ENCODE data around the gene CCL25.
"Not testable (repeated sequence)": the region's sequence is repeated elsewhere in the genome, so short reads cannot be mapped to it uniquely, and the experiment has no call there.

The CCL25 gene

GRCh38 chr19:8028951-8029491 is 23.5 kb upstream of the CCL25 start:
- peaks cover 3% of the 10 kb centered on the region for H3K4me1 ChIP-seq (ENCODE audit: control insufficient read depth, insufficient read depth, low read length, unreplicated experiment)
- no peak overlapping the region for H3K27ac ChIP-seq (ENCODE audit: low read depth, low read length)

GRCh38 chr19:8030960-8031359 is 21.6 kb upstream of the CCL25 start:
- no peaks in the 10 kb centered on the region for H3K36me3 ChIP-seq (ENCODE audit: insufficient read depth, low read length)
- no peaks in the 10 kb centered on the region for H3K27me3 ChIP-seq (ENCODE audit: insufficient read depth, low read length)
- H2AFZ ChIP-seq (ENCODE audit: low read length, unreplicated experiment): no peak overlapping the region
- H3K4me3 ChIP-seq (ENCODE audit: low read depth, low read length): no peak overlapping the region
- H3K79me2 ChIP-seq (ENCODE audit: control insufficient read depth, insufficient read depth, low read length, unreplicated experiment): no peaks in the 10 kb centered on the region
- H3K27ac ChIP-seq (ENCODE audit: low read depth, low read length): no peak overlapping the region
- H3K4me1 ChIP-seq (ENCODE audit: control insufficient read depth, insufficient read depth, low read length, unreplicated experiment): peaks cover 3% of the 10 kb centered on the region

More at GRCh38 chr19:8028951-8029491, 23.5 kb upstream of the CCL25 start:
- Histone ChIP-seq H3K79me2 (ENCODE audit: control insufficient read depth, insufficient read depth, low read length, unreplicated experiment) (no peaks in the 10 kb centered on the region), H2AFZ (ENCODE audit: low read length, unreplicated experiment) (no peak overlapping the region), H3K27me3 (ENCODE audit: insufficient read depth, low read length) (no peaks in the 10 kb centered on the region), H3K4me3 (ENCODE audit: low read depth, low read length) (no peak overlapping the region), H3K36me3 (ENCODE audit: insufficient read depth, low read length) (no peaks in the 10 kb centered on the region)

GRCh38 chr19:8033287-8034177 is 19.0 kb upstream of the CCL25 start:
- H2AFZ ChIP-seq (ENCODE audit: low read length, unreplicated experiment); H3K27ac ChIP-seq (ENCODE audit: low read depth, low read length); H3K4me1 ChIP-seq (ENCODE audit: control insufficient read depth, insufficient read depth, low read length, unreplicated experiment); H3K36me3 ChIP-seq (ENCODE audit: insufficient read depth, low read length); H3K27me3 ChIP-seq (ENCODE audit: insufficient read depth, low read length); H3K4me3 ChIP-seq (ENCODE audit: low read depth, low read length); H3K79me2 ChIP-seq (ENCODE audit: control insufficient read depth, insufficient read depth, low read length, unreplicated experiment): not testable (repeated sequence)

- Histone ChIP-seq H3K27me3 (ENCODE audit: insufficient read depth, low read length) (no peaks in the 10 kb centered on the region), H3K4me3 (ENCODE audit: low read depth, low read length) (no peak overlapping the region), H3K79me2 (ENCODE audit: control insufficient read depth, insufficient read depth, low read length, unreplicated experiment) (no peaks in the 10 kb centered on the region), H2AFZ (ENCODE audit: low read length, unreplicated experiment) (no peak overlapping the region), H3K36me3 (ENCODE audit: insufficient read depth, low read length) (no peaks in the 10 kb centered on the region), H3K4me1 (ENCODE audit: control insufficient read depth, insufficient read depth, low read length, unreplicated experiment) (no peaks in the 10 kb centered on the region), H3K27ac (ENCODE audit: low read depth, low read length) (no peak overlapping the region)
Measured at GRCh38 chr19:8034178-8034525, 18.4 kb upstream of the CCL25 start.

- Histone ChIP-seq H2AFZ (ENCODE audit: low read length, unreplicated experiment) (no peak overlapping the region), H3K79me2 (ENCODE audit: control insufficient read depth, insufficient read depth, low read length, unreplicated experiment) (no peaks in the 10 kb centered on the region), H3K36me3 (ENCODE audit: insufficient read depth, low read length) (no peaks in the 10 kb centered on the region), H3K4me1 (ENCODE audit: control insufficient read depth, insufficient read depth, low read length, unreplicated experiment) (no peaks in the 10 kb centered on the region), H3K4me3 (ENCODE audit: low read depth, low read length) (no peak overlapping the region), H3K27me3 (ENCODE audit: insufficient read depth, low read length) (no peaks in the 10 kb centered on the region), H3K27ac (ENCODE audit: low read depth, low read length) (no peak overlapping the region)
Measured at GRCh38 chr19:8036434-8037099, 16.0 kb upstream of the CCL25 start.

GRCh38 chr19:8038815-8039214 is 13.7 kb upstream of the CCL25 start:
- no peak overlapping the region for H2AFZ ChIP-seq (ENCODE audit: low read length, unreplicated experiment)
- H3K36me3 ChIP-seq (ENCODE audit: insufficient read depth, low read length): no peaks in the 10 kb centered on the region
- H3K4me1 ChIP-seq (ENCODE audit: control insufficient read depth, insufficient read depth, low read length, unreplicated experiment): no peaks in the 10 kb centered on the region
- no peaks in the 10 kb centered on the region for H3K27me3 ChIP-seq (ENCODE audit: insufficient read depth, low read length)
- no peak overlapping the region for H3K4me3 ChIP-seq (ENCODE audit: low read depth, low read length)
- no peak overlapping the region for H3K27ac ChIP-seq (ENCODE audit: low read depth, low read length)
- no peaks in the 10 kb centered on the region for H3K79me2 ChIP-seq (ENCODE audit: control insufficient read depth, insufficient read depth, low read length, unreplicated experiment)

- Histone ChIP-seq H3K27me3 (ENCODE audit: insufficient read depth, low read length) (no peaks in the 10 kb centered on the region), H2AFZ (ENCODE audit: low read length, unreplicated experiment) (no peak overlapping the region), H3K4me1 (ENCODE audit: control insufficient read depth, insufficient read depth, low read length, unreplicated experiment) (no peaks in the 10 kb centered on the region), H3K27ac (ENCODE audit: low read depth, low read length) (no peak overlapping the region), H3K79me2 (ENCODE audit: control insufficient read depth, insufficient read depth, low read length, unreplicated experiment) (no peaks in the 10 kb centered on the region), H3K4me3 (ENCODE audit: low read depth, low read length) (no peak overlapping the region), H3K36me3 (ENCODE audit: insufficient read depth, low read length) (no peaks in the 10 kb centered on the region)
Measured at GRCh38 chr19:8039231-8039630, 13.3 kb upstream of the CCL25 start.

GRCh38 chr19:8041531-8041931 is 11.0 kb upstream of the CCL25 start:
- H3K36me3 ChIP-seq (ENCODE audit: insufficient read depth, low read length): no peaks in the 10 kb centered on the region
- H2AFZ ChIP-seq (ENCODE audit: low read length, unreplicated experiment): no peak overlapping the region
- H3K27me3 ChIP-seq (ENCODE audit: insufficient read depth, low read length): no peaks in the 10 kb centered on the region
- H3K4me3 ChIP-seq (ENCODE audit: low read depth, low read length): no peak overlapping the region
- no peaks in the 10 kb centered on the region for H3K4me1 ChIP-seq (ENCODE audit: control insufficient read depth, insufficient read depth, low read length, unreplicated experiment)
- no peak overlapping the region for H3K27ac ChIP-seq (ENCODE audit: low read depth, low read length)
- H3K79me2 ChIP-seq (ENCODE audit: control insufficient read depth, insufficient read depth, low read length, unreplicated experiment): no peaks in the 10 kb centered on the region

GRCh38 chr19:8042900-8043299 is 9.7 kb upstream of the CCL25 start:
- no peak overlapping the region for H2AFZ ChIP-seq (ENCODE audit: low read length, unreplicated experiment)
- no peaks in the 10 kb centered on the region for H3K36me3 ChIP-seq (ENCODE audit: insufficient read depth, low read length)
- no peaks in the 10 kb centered on the region for H3K27me3 ChIP-seq (ENCODE audit: insufficient read depth, low read length)
- H3K79me2 ChIP-seq (ENCODE audit: control insufficient read depth, insufficient read depth, low read length, unreplicated experiment): no peaks in the 10 kb centered on the region
- no peaks in the 10 kb centered on the region for H3K4me1 ChIP-seq (ENCODE audit: control insufficient read depth, insufficient read depth, low read length, unreplicated experiment)
- no peak overlapping the region for H3K4me3 ChIP-seq (ENCODE audit: low read depth, low read length)
- no peak overlapping the region for H3K27ac ChIP-seq (ENCODE audit: low read depth, low read length)

GRCh38 chr19:8044018-8044417 is 8.5 kb upstream of the CCL25 start:
- Histone ChIP-seq H2AFZ (ENCODE audit: low read length, unreplicated experiment) (no peak overlapping the region), H3K27me3 (ENCODE audit: insufficient read depth, low read length) (no peaks in the 10 kb centered on the region), H3K4me3 (ENCODE audit: low read depth, low read length) (no peak overlapping the region), H3K4me1 (ENCODE audit: control insufficient read depth, insufficient read depth, low read length, unreplicated experiment) (no peaks in the 10 kb centered on the region), H3K27ac (ENCODE audit: low read depth, low read length) (no peak overlapping the region), H3K36me3 (ENCODE audit: insufficient read depth, low read length) (no peaks in the 10 kb centered on the region), H3K79me2 (ENCODE audit: control insufficient read depth, insufficient read depth, low read length, unreplicated experiment) (no peaks in the 10 kb centered on the region)

Data from ACC112 (cell line).